Measurements from ENCODE around the gene UGT2B7.

The UGT2B7 gene

GRCh38 chr4:69156913-69157312 is 60.6 kb downstream of the UGT2B7 start:
- no peak for DNase-seq (ENCODE audit: low spot score)
